NCI-H2171 (cell line): ENCODE data around the gene CD8B.
A peak's percentile ranks its signal among the peaks of the same experiment; 100 is the strongest.
"Not testable (repeated sequence)": the region's sequence is repeated elsewhere in the genome, so short reads cannot be mapped to it uniquely, and the experiment has no call there.

ENCODE experiments used
- DNase-seq: peaks from one replicate; lab custom pipeline; 2025; lab: John Stamatoyannopoulos, UW

CD8B gene

GRCh38 chr2:86836915-86837695, 24.6 kb downstream of the CD8B start:
- not testable (repeated sequence) for DNase-seq

DNA sequence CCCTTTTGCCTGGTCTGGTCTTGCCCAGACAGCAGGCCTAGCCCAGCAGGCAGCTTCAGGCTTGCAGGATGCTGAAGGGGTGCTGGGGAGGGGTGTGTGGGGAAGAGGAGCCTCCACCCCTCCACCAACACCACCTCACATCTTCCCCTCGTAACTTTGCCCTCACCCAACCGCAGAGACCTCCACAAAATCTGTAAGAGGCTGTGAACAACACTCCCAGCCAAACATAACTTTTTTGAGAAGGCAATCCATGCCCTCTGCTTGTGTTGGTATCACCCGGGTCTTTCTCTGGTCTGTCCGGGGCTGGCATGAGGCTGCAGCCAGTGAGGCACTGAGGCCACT, 26.2 kb downstream of the CD8B start:
- DNase-seq = not testable (repeated sequence)

GRCh38 chr2:86833315-86833714, 28.4 kb downstream of the CD8B start:
- no peak for DNase-seq

DNA sequence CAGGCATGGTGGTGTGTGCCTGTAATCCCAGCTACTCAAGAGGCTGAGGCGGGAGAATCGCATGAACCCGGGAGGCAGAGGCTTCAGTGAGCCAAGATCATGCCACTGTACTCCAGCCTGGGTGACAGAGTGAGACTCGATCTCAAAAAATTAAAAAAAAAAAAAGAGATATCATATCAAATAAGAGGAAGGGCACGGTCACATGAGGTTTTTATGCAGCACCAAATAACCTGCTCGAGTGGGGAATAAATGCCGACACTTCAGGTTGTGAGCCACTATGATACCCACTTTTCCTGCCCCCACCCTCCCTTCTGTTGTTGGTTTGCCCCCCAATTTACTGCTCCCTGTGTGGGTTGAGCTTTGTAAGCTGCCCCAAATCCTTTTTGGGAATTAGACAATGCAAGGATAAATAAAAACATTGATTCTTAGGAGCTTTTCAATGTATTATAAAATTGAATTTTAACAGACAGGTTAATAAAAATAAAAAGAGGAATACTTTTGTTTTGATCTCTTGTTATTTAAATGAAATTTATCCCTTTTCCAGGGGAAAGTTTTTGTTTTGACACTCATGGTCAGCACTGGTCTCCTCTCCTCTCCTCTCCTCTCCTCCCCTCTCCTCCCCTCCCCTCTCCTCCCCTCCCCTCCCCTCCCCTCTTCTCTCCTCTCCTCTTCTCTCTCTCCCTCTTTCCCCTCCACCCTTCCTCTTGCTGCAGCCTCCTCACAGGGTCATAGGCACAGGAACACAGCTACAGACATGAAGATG, 29.2 kb downstream of the CD8B start:
- no peak for DNase-seq

DNA sequence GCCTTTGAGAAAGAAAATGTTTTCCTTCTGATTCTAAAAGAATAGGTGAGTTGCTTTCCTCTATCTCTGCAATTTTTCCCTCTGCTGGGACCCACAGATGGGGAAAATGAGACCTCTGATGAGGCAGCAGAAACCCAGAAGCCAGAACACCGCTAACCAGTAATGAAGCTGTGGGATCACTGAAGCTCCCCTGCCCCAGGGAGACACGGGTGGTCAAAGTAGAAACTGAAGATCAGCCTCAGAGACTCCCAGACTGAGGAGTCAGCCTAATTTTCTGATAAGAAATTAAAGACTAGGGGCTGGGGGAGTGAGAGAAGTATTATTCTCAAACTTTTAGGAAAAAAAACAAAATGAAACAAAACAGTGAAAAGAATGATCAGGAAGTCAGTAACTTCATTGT, 30.1 kb downstream of the CD8B start:
- DNase-seq = no peak

- no peak for DNase-seq
Measured at GRCh38 chr2:86826951-86827350, 34.7 kb downstream of the CD8B start.

DNA sequence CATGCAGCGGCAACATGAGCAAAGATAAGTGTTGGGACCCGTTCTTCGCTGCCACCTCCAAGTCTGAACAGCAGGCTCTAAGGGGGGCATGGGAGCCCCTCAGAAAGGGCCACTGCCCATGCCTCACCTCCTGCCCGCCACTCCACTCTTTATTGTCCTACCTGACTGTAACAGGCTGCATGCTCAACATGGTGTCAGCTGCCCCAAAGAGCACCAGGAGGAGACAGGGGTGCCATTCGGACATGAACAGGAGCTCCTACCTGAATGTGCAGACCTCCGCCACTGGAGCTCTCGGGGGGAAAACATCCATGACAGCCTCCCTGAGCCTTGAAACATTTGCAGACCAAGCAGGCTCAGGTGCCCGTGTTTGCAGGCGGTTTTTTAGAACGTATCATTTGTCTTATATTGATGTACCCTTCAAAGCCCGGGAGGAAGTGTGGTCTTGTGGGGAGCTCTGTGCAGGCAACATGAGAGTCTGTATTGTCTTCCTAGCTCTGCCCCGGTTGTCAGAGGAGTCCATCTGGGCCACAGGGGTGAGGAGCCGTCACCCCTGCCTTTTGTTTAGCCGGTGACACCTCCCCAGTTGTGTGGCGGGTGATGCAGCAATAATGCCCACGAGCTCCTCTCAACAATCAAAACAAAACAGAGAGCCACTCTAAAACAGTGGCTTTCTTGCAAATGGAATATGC, 35.8 kb downstream of the CD8B start:
- no peak for DNase-seq

DNA sequence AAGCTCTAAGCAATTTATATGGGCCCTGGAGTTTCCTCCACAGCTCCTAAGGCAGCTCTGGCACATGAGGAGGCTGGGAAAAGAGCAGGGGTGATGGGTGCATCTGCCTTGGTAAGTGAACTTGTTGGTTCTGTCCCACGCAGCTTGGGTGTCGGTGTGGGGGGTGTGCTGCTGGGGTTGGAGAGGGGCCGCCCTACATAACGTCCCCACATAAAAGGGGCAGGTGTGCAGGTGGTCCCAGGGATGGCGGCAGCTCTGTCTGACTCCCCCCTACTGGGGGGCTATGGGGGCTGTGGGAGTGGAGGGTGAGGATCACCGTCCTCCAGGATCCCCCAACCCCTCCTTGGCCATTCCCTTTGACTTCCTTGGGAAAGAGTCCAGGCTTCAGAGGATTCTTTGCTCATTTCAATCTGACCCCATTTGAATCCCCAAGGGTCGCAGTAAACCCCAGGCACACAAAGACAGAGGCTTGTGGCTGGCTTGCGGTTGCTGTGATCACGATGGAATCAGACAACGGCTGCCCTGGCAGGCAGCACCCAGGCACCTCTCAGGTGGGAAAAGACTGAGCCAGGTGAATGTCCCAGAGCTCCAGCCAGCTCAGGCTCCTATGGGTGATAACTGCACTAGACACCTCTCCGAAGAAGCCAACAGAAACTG, 36.5 kb downstream of the CD8B start:
- no peak for DNase-seq

DNA sequence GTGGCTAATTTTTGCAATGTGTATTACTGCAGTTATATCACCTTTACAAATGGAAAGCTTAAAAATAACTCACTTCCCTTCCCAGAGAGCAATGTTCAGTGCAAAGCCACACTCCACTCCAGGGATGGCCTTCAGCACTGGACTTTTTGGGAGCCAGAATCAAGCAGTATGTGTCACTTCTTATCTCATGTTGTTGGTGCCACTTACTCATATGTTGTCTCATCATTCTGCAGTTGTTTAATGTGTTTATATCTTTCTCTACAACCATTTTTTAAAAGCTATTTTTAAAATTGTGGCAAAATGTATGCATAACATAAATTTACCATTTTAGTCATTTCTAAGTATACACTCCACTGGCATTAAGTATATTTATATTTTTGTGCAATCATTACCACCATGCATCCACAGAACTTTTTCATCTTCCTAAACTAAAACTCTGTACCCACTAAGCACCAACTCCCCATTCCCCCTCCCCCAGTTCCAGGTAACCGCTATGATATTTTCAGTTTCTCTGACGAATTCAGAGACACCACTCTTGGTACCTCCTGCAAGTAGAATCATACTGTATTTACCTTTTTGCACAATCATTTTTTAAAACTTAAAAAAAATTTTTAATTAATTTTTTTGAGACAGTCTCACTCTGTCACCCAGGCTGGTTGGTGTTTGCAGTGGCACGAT, 38.9 kb downstream of the CD8B start:
- DNase-seq = no peak

DNA sequence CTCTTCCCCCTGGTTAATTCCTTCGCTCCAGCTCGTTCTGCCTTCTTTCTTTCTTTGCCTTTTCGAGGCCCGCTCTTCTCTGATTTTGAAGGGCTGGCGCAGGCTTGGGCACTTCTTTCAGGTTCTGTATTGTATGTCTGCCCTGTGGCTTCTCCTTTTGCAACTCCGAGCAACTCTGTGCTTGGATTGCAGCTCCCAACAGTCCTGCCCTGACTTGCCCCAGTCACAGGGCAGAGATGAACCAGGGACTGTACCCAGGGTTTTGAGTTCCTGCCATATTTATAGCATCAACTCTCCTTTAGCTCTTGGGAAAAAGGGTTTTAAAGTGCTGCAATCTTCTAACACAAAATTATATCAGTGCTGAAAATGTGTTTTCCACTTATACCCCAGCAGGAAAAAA, 39.8 kb downstream of the CD8B start:
- no peak for DNase-seq

DNA sequence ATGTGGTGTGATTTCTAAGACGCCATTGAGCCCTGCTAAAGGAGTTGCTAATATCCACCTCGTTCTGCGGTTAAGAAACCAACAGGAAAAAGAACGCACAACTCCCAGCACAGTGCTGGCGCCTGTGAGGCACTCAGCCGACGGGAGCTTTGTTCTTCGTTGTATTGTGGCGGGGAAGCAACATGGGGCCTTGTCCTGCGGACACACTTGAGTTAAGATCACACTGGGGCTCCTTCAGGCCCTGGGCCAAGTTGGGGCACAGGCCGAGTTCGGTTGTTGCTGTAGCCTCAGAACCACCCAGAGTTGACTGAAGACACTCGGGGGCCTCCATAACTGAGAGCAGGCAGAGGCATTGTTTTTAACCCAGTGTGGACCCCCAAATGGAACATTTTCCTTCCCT, 40.4 kb downstream of the CD8B start:
- no peak for DNase-seq

DNA sequence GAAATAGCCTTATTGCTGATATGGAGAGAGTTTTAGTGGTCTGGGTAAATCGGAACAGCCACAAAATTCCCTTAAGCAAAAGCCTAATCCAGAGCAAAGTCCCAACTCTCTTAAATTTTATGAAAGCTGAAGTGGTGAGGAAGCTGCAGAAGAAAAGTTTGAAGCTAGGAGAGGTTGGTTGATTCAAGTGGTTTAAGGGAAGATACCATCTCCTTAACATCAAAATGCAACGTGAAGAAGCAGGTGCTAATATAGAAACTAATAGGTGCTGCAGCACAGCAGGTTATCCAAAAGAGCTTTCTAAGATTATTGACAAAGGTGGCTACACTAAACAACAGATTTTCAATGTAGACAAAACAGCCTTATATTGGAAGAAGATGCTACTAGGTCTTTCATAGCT, 42.7 kb downstream of the CD8B start:
- DNase-seq = no peak

GRCh38 chr2:86818114-86818801, 43.4 kb downstream of the CD8B start:
- no peak for DNase-seq

DNA sequence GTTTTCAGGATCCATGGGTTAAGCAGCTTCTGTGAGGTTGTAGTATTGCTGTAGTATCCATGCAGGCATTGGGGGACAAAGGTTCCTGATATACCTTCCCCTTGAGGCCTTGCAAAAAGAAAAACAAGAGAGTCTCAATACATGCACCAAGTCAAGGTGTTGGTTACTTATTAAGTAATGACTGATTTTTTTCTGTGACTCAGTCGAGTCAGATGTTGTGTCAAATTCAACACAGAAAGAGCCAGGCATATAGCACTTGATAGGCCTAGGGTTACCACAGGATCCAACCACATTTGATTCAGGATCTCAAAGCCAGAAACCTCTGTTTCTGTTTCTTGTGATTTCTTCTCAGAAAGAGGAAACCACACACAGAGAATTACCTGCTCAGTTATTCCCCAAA, 46.1 kb downstream of the CD8B start:
- no peak for DNase-seq

GRCh38 chr2:86809481-86810121, 52.1 kb downstream of the CD8B start:
- DNase-seq = no peak

GRCh38 chr2:86808315-86809161, 53.1 kb downstream of the CD8B start:
- DNase-seq = peak; percentile 75

GRCh38 chr2:86807468-86808275, 54.0 kb downstream of the CD8B start:
- peak; percentile 70 for DNase-seq

DNA sequence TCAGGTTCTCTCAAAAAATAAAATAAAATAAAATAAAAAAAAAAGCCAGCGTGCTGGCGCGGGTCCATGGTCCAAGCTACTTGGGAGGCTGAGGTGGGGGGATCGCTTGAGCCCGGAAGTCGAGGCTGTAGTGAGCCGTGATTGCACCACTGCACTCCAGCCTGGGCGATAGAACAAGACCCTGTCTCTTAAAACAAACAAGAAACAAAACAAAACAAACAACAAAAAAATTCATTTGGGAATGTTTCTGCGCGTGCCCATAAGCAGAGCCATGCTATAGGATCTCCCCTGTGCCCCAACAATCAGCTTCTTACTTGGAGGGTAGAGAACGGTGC, 54.6 kb downstream of the CD8B start:
- DNase-seq = no peak
